GM23338 (cell line): ENCODE measurements around the gene PVALB. TPM values are rescaled to one million over a fixed set of nuclear protein-coding genes. Genes with fewer than 3 reads are reported as not detected.

Source experiments
- ATAC-seq: fragments of 200-7000 bp; cut with Tn5 transposase; 3 replicates; pipeline ENCODE4 v1.9.1; 2020
- DNase-seq: peaks from one replicate; pipeline ENCODE4 v3.0.0-alpha.2; 2015; ENCODE audit warnings: low spot score
- H2AFZ ChIP-seq: fragments of 200-600 bp; sonication (generic); 2 replicates; pipeline ENCODE4 v1.8.0; 2016; ENCODE audit warnings: antibody characterized with exemption, mild to moderate bottlenecking, moderate library complexity
- H3F3A ChIP-seq: fragments of 200-600 bp; sonication (generic); replicated peaks from 2 replicates; pipeline ENCODE4 v1.8.0; 2017; ENCODE audit warnings: antibody characterized with exemption, mixed run types, low read depth
- H3K27ac ChIP-seq: fragments of 200-600 bp; sonication (generic); 2 replicates; pipeline ENCODE4 v1.6.1; 2016; ENCODE audit warnings: low read depth
- H3K27me3 ChIP-seq: fragments of 200-600 bp; sonication (generic); 2 replicates; pipeline ENCODE4 v1.8.0; 2016; ENCODE audit warnings: mild to moderate bottlenecking, mixed run types, moderate library complexity; ENCODE audit not compliant: insufficient read depth
- H3K36me3 ChIP-seq: fragments of 200-600 bp; sonication (generic); 2 replicates; pipeline ENCODE4 v1.8.0; 2016; ENCODE audit warnings: mild to moderate bottlenecking; ENCODE audit not compliant: insufficient read depth
- H3K4me1 ChIP-seq: fragments of 200-600 bp; sonication (generic); 2 replicates; pipeline ENCODE4 v1.8.0; 2016; ENCODE audit warnings: mild to moderate bottlenecking, moderate library complexity; ENCODE audit not compliant: insufficient read depth
- H3K4me2 ChIP-seq: fragments of 200-600 bp; sonication (generic); 2 replicates; pipeline ENCODE4 v1.7.1; 2017; ENCODE audit warnings: mixed run types
- H3K4me3 ChIP-seq: fragments of 200-600 bp; sonication (generic); 2 replicates; pipeline ENCODE4 v1.6.1; 2016; ENCODE audit warnings: mixed run types
- H3K79me2 ChIP-seq: fragments of 200-600 bp; sonication (generic); replicated peaks from 2 replicates; pipeline ENCODE4 v1.8.0; 2017; ENCODE audit warnings: mild to moderate bottlenecking; ENCODE audit not compliant: insufficient read depth
- H3K9me2 ChIP-seq: fragments of 200-600 bp; sonication (generic); 2 replicates; pipeline ENCODE4 v1.8.0; 2017; ENCODE audit not compliant: insufficient read depth
- H4K20me1 ChIP-seq: fragments of 200-600 bp; sonication (generic); replicated peaks from 2 replicates; pipeline ENCODE4 v1.8.0; 2017; ENCODE audit warnings: mild to moderate bottlenecking; ENCODE audit not compliant: insufficient read depth
- H3K27ac Mint-ChIP-seq: 2 replicates; pipeline ENCODE4 v1.8.0; 2020; ENCODE audit warnings: inconsistent platforms, mild to moderate bottlenecking, moderate library complexity, mixed read lengths
- H3K27me3 Mint-ChIP-seq: 3 replicates; pipeline ENCODE4 v1.8.0; 2022; ENCODE audit warnings: low read depth, mild to moderate bottlenecking, moderate library complexity, mixed read lengths, inconsistent platforms; ENCODE audit not compliant: insufficient read depth, poor library complexity
- H3K36me3 Mint-ChIP-seq: 3 replicates; pipeline ENCODE4 v1.8.0; 2021; ENCODE audit warnings: low read depth, mild to moderate bottlenecking, inconsistent platforms, moderate library complexity, mixed read lengths
- H3K4me1 Mint-ChIP-seq: 3 replicates; pipeline ENCODE4 v1.8.0; 2020; ENCODE audit warnings: mild to moderate bottlenecking, inconsistent platforms, mixed read lengths
- H3K4me3 Mint-ChIP-seq: 3 replicates; pipeline ENCODE4 v1.8.0; 2021; ENCODE audit warnings: moderate library complexity, mild to moderate bottlenecking, inconsistent platforms, mixed read lengths
- H3K9me3 Mint-ChIP-seq: 3 replicates; pipeline ENCODE4 v1.8.0; 2020; ENCODE audit warnings: moderate library complexity, mild to moderate bottlenecking, inconsistent platforms, mixed read lengths
- CREB1 ChIP-seq: fragments of 250-450 bp; sonication (Bioruptor Pico); IDR thresholded peaks from 2 replicates; pipeline ENCODE4 v1.5.0; 2020; ENCODE audit warnings: low read depth, mild to moderate bottlenecking, moderate library complexity
- CTCF ChIP-seq, 2 experiments: fragments of 200-600 bp in 1 of 2; sonication (generic) in 1 of 2; conservative IDR thresholded peaks; 2 replicates each; pipeline versions ENCODE4 v1.5.1 to v1.6.1; 2016 to 2017; ENCODE audit warnings: antibody characterized with exemption in 2 of 2, low read depth in 2 of 2, mild to moderate bottlenecking in 2 of 2, moderate library complexity in 1 of 2
- ETS1 ChIP-seq: IDR thresholded peaks from 2 replicates; pipeline ENCODE4 v1.6.1; 2016; ENCODE audit warnings: antibody characterized with exemption
- EZH2 ChIP-seq: fragments of 200-600 bp; sonication (generic); IDR thresholded peaks from one replicate; pipeline ENCODE4 v1.8.0; 2017; ENCODE audit warnings: antibody characterized with exemption, mild to moderate bottlenecking, low read depth; ENCODE audit not compliant: unreplicated experiment
- EZH2phosphoT487 ChIP-seq: fragments of 200-600 bp; sonication (generic); IDR thresholded peaks from one replicate; pipeline ENCODE4 v1.8.1; 2018; ENCODE audit warnings: antibody characterized with exemption; ENCODE audit not compliant: unreplicated experiment
- JUNB ChIP-seq: IDR thresholded peaks from one replicate; pipeline ENCODE4 v1.6.1; 2016; ENCODE audit warnings: antibody characterized with exemption; ENCODE audit not compliant: unreplicated experiment
- NANOG ChIP-seq: IDR thresholded peaks from 2 replicates; pipeline ENCODE4 v1.6.1; 2016; ENCODE audit warnings: antibody characterized with exemption, borderline replicate concordance
- POLR2AphosphoS5 ChIP-seq: IDR thresholded peaks from 2 replicates; pipeline ENCODE4 v1.6.1; 2016; ENCODE audit warnings: antibody characterized with exemption, low read depth
- REST ChIP-seq: IDR thresholded peaks from one replicate; pipeline ENCODE4 v1.6.1; 2018; ENCODE audit warnings: antibody characterized with exemption; ENCODE audit not compliant: unreplicated experiment
- STAT1 ChIP-seq: IDR thresholded peaks from one replicate; pipeline ENCODE4 v1.6.1; 2016; ENCODE audit warnings: antibody characterized with exemption; ENCODE audit not compliant: unreplicated experiment
- ZNF114 ChIP-seq: fragments of 250-450 bp; sonication (Bioruptor Pico); IDR thresholded peaks from 2 replicates; pipeline ENCODE4 v1.5.0; 2020; ENCODE audit warnings: mild to moderate bottlenecking, moderate library complexity
- ZNF331 ChIP-seq: fragments of 250-450 bp; sonication (Bioruptor Pico); IDR thresholded peaks from 2 replicates; pipeline ENCODE4 v1.5.0; 2020; ENCODE audit warnings: low read depth, mild to moderate bottlenecking, moderate library complexity
- ZNF462 ChIP-seq: fragments of 250-450 bp; sonication (Bioruptor Pico); IDR thresholded peaks from 2 replicates; pipeline ENCODE4 v1.5.0; 2020; ENCODE audit warnings: mild to moderate bottlenecking, moderate library complexity
- polyA plus RNA-seq: library from polyadenylated mRNA; unstranded; fragments of >200 nt; fragmentation: Nextera tagmentation; extraction: Ambion mirVana; gene quantifications from 2 replicates; pipeline ENCODE4 v1.2.1, GENCODE V29; 2016
- total RNA-seq: library from RNA; depleted of rRNA; stranded (reverse); fragments of >200 nt; shearing (Covaris generic); gene quantifications from 2 replicates; pipeline ENCODE4 v1.2.3, GENCODE V29; 2014

PVALB gene
- total and polyA plus RNA-seq, 2 experiments from 2014 or later = 7.9 TPM; not detected in 1

- H4K20me1 ChIP-seq = no peaks in the 10 kb centered on the region
- H3K36me3 ChIP-seq = no peaks in the 10 kb centered on the region
- no peak overlapping the region for H3K4me3 ChIP-seq
- H3K4me1 ChIP-seq = no peaks in the 10 kb centered on the region
- Mint-ChIP-seq H3K4me3 (no peak overlapping the region), H3K27ac (no peak overlapping the region), H3K27me3 (peaks cover 16% of the 10 kb centered on the region), H3K9me3 (peaks cover 4% of the 10 kb centered on the region; the same call in 1 of the 3 replicates), H3K4me1 (peaks cover 2% of the 10 kb centered on the region; the same call in 1 of the 3 replicates), H3K36me3 (no peaks in the 10 kb centered on the region; the same call in 2 of the 3 replicates)
- no peak overlapping the region for H3K4me2 ChIP-seq
- no peak overlapping the region for H2AFZ ChIP-seq
- no peaks in the 10 kb centered on the region; the same call in 1 of the 2 replicates for H3K9me2 ChIP-seq
- H3K27me3 ChIP-seq = no peaks in the 10 kb centered on the region
- TF ChIP-seq POLR2AphosphoS5 = no peak
- no peak for TF ChIP-seq REST
- TF ChIP-seq ETS1 = no peak
- TF ChIP-seq ZNF462 = no peak
- TF ChIP-seq EZH2 = no peak
- no peak for TF ChIP-seq NANOG
- no peak for TF ChIP-seq JUNB
- TF ChIP-seq ZNF114 (CRISPR knock-in tag) = no peak
- no peak for TF ChIP-seq ZNF331
- TF ChIP-seq CTCF (conservative IDR thresholded peaks at IDR 0.05; ENCODE audit: low read depth in 2 of 2) = no peak
- TF ChIP-seq STAT1 = no peak
- TF ChIP-seq CREB1 (CRISPR knock-in tag) = no peak
- TF ChIP-seq EZH2phosphoT487 = no peak
- H3K27ac ChIP-seq = no peak overlapping the region
- no peaks in the 10 kb centered on the region for H3K79me2 ChIP-seq
- DNase-seq (no peak), ATAC-seq (no peak)
- no peaks in the 10 kb centered on the region for H3F3A ChIP-seq
Observed at GRCh38 chr22:36863281-36863680, 46.4 kb upstream of the PVALB start.
